ENCODE measurements around the gene NPR1.

GRCh38 chr1:153698020-153698922, 19.8 kb downstream of the NPR1 start:
- no peak for TF ChIP-seq POLR2A (IDR thresholded peaks at IDR 0.05; ENCODE audit: insufficient read depth in 1 of 2, low read depth in 2 of 2, low read length in 2 of 2)
- TF ChIP-seq EP300 (IDR thresholded peaks at IDR 0.05; ENCODE audit: low read depth in 2 of 2, low read length in 2 of 2) = no peak
- TF ChIP-seq EP300 (CRISPR knock-in tag; IDR thresholded peaks at IDR 0.05; ENCODE audit: borderline replicate concordance) = no peak
- TF ChIP-seq ELF1 (CRISPR knock-in tag; IDR thresholded peaks at IDR 0.05) = no peak
- TF ChIP-seq MYC (CRISPR knock-in tag; IDR thresholded peaks at IDR 0.05; ENCODE audit: borderline replicate concordance) = no peak
- TF ChIP-seq RAD51 (IDR thresholded peaks at IDR 0.05; ENCODE audit: borderline replicate concordance) = no peak
- no peak for TF ChIP-seq EZH2 (conservative IDR thresholded peaks at IDR 0.05; ENCODE audit: low read depth, low read length)
- no peak for TF ChIP-seq ZNF501 (CRISPR knock-in tag; IDR thresholded peaks at IDR 0.05)
- no peak for TF ChIP-seq ZNF788 (CRISPR knock-in tag; IDR thresholded peaks at IDR 0.05; ENCODE audit: borderline replicate concordance)
- no peak for TF ChIP-seq TRIM24 (CRISPR knock-in tag; IDR thresholded peaks at IDR 0.05)
- no peak for TF ChIP-seq CBX1 (IDR thresholded peaks at IDR 0.05; ENCODE audit: low read depth)
- TF ChIP-seq CBX5 (CRISPR knock-in tag; IDR thresholded peaks at IDR 0.05; ENCODE audit: borderline replicate concordance) = no peak
- TF ChIP-seq, protein P1, sequence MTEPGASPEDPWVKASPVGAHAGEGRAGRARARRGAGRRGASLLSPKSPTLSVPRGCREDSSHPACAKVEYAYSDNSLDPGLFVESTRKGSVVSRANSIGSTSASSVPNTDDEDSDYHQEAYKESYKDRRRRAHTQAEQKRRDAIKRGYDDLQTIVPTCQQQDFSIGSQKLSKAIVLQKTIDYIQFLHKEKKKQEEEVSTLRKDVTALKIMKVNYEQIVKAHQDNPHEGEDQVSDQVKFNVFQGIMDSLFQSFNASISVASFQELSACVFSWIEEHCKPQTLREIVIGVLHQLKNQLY (CRISPR knock-in tag; IDR thresholded peaks at IDR 0.05) = no peak
- no peak for TF ChIP-seq TOE1 (CRISPR knock-in tag; IDR thresholded peaks at IDR 0.05)

Data from HepG2 (cell line).